HepG2 (cell line): Measurements from ENCODE around the gene CNTNAP1. TPM values are rescaled to one million over a fixed set of nuclear protein-coding genes. Genes with fewer than 3 reads are reported as not detected.

Experiments used
- AKNA ChIP-seq: sonication (generic); formaldehyde crosslinking; IDR thresholded peaks from 2 replicates; pipeline ENCODE4 v1.4.0; 2020; ENCODE audit warnings: missing genetic modification reagents, borderline replicate concordance
- FOXA1 ChIP-seq, 2 experiments: fragments of 450-650 bp in 1 of 2; sonication (generic) in 1 of 2; formaldehyde crosslinking in 1 of 2; IDR thresholded peaks; 2 replicates each; pipeline versions ENCODE4 v1.4.0 to v1.6.1; 2016 to 2020; ENCODE audit warnings: missing genetic modification reagents in 1 of 2
- ONECUT2 ChIP-seq: sonication (generic); formaldehyde crosslinking; IDR thresholded peaks from 2 replicates; pipeline ENCODE4 v1.4.0; 2020; ENCODE audit warnings: missing genetic modification reagents
- SRY ChIP-seq: sonication (generic); formaldehyde crosslinking; IDR thresholded peaks from 2 replicates; pipeline ENCODE4 v1.8.0; 2022; ENCODE audit warnings: mild to moderate bottlenecking, missing genetic modification reagents
- TFE3 ChIP-seq: IDR thresholded peaks from 2 replicates; pipeline ENCODE4 v1.6.1; 2016
- ZBTB42 ChIP-seq: sonication (generic); formaldehyde crosslinking; IDR thresholded peaks from 2 replicates; pipeline ENCODE4 v1.5.0; 2020; ENCODE audit warnings: mild to moderate bottlenecking, missing genetic modification reagents
- ZBTB46 ChIP-seq: sonication (generic); formaldehyde crosslinking; IDR thresholded peaks from 2 replicates; pipeline ENCODE4 v1.4.0; 2020; ENCODE audit warnings: mild to moderate bottlenecking, missing genetic modification reagents, borderline replicate concordance
- ZNF24 ChIP-seq: fragments of 450-650 bp; IDR thresholded peaks from 2 replicates; pipeline ENCODE4 v1.6.1; 2017; ENCODE audit warnings: antibody characterized with exemption, mild to moderate bottlenecking
- ZNF691 ChIP-seq: sonication (generic); formaldehyde crosslinking; IDR thresholded peaks from 2 replicates; pipeline ENCODE4 v1.4.0; 2020; ENCODE audit warnings: missing genetic modification reagents, low read depth, mild to moderate bottlenecking, borderline replicate concordance
- ZXDC ChIP-seq: sonication (generic); formaldehyde crosslinking; IDR thresholded peaks from 2 replicates; pipeline ENCODE4 v1.5.0; 2020; ENCODE audit warnings: mild to moderate bottlenecking, missing genetic modification reagents
- polyA plus RNA-seq, 8 experiments: library from polyadenylated mRNA; depleted of rRNA in 3 of 8; stranded (reverse) in 7 of 8; unstranded in 1 of 8; fragments of >200 nt; fragmentation: Illumina TruSeq in 4 of 8; extraction: Trizol in 4 of 8; gene quantifications; 2 replicates each; pipeline versions ENCODE4 v1.2.1 to v1.2.3, GENCODE V29; 2011 to 2016; ENCODE audit warnings: low read depth in 4 of 8, missing spikeins in 1 of 8, mixed read lengths in 1 of 8; ENCODE audit not compliant: insufficient read depth in 1 of 8
- total RNA-seq, 5 experiments: library from RNA; depleted of rRNA; stranded (reverse); fragments of >200 nt; fragmentation: Illumina TruSeq; extraction: Trizol; gene quantifications; 2 replicates each; pipeline ENCODE4 v1.2.3, GENCODE V29; 2016; ENCODE audit warnings: low read depth in 1 of 5
- TF ChIP-seq, protein P1 (sequence below): sonication (generic); formaldehyde crosslinking; IDR thresholded peaks from 2 replicates; pipeline ENCODE4 v1.5.0; 2020; ENCODE audit warnings: missing genetic modification reagents, mild to moderate bottlenecking, borderline replicate concordance
- TF ChIP-seq, protein P2 (sequence below): IDR thresholded peaks from 2 replicates; pipeline ENCODE4 v1.6.1; 2016; ENCODE audit warnings: mild to moderate bottlenecking, missing biosample characterization, missing genetic modification reagents

Gene CNTNAP1
- total and polyA plus RNA-seq, 2 of the 13 experiments (the other 11 are each of a cell fraction or from before 2014, with no cell fraction given): 4.5 to 7.7 TPM

GRCh38 chr17:42659079-42659931 is 23.0 kb upstream of the CNTNAP1 start, which contains the start of gene TUBG2 (continued):
- TF ChIP-seq AKNA (CRISPR knock-in tag) (no peak), ZNF691 (peak; percentile 88; the same call in 1 of the 2 replicates), ZBTB42 (CRISPR knock-in tag) (peak; percentile 95), ZBTB46 (no peak), TFE3 (no peak), ZNF24 (no peak), ONECUT2 (CRISPR knock-in tag) (no peak), FOXA1 (IDR thresholded peaks at IDR 0.05) (no peak), FOXA1 (CRISPR knock-in tag; IDR thresholded peaks at IDR 0.05) (no peak), SRY (CRISPR knock-in tag) (no peak), ZXDC (CRISPR knock-in tag) (no peak)
- TF ChIP-seq, protein P1, sequence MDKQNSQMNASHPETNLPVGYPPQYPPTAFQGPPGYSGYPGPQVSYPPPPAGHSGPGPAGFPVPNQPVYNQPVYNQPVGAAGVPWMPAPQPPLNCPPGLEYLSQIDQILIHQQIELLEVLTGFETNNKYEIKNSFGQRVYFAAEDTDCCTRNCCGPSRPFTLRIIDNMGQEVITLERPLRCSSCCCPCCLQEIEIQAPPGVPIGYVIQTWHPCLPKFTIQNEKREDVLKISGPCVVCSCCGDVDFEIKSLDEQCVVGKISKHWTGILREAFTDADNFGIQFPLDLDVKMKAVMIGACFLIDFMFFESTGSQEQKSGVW (CRISPR knock-in tag): no peak
- TF ChIP-seq, protein P2, sequence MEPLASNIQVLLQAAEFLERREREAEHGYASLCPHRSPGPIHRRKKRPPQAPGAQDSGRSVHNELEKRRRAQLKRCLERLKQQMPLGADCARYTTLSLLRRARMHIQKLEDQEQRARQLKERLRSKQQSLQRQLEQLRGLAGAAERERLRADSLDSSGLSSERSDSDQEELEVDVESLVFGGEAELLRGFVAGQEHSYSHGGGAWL (CRISPR knock-in tag): peak; percentile 35; the same call in 1 of the 2 replicates
